Loucy (cell line): ENCODE results near the gene SNAP91.

Experiments
- H2AFZ ChIP-seq: fragments of 200-600 bp; sonication (generic); 2 replicates; pipeline ENCODE4 v1.6.0; 2016; ENCODE audit warnings: antibody characterized with exemption, mild to moderate bottlenecking, low read length, moderate library complexity
- H3F3A ChIP-seq: fragments of 200-600 bp; 2 replicates; pipeline ENCODE4 v1.6.0; 2016; ENCODE audit warnings: antibody characterized with exemption, low read depth, mild to moderate bottlenecking
- H3K27me3 ChIP-seq: fragments of 200-600 bp; sonication (generic); 2 replicates; pipeline ENCODE4 v1.6.1; 2014; ENCODE audit warnings: low read length, mild to moderate bottlenecking; ENCODE audit not compliant: insufficient read depth, poor library complexity, severe bottlenecking
- H3K36me3 ChIP-seq: fragments of 200-600 bp; sonication (generic); 2 replicates; pipeline ENCODE4 v1.6.1; 2016; ENCODE audit warnings: low read length; ENCODE audit not compliant: insufficient read depth
- H3K4me1 ChIP-seq: fragments of 200-600 bp; sonication (generic); 2 replicates; pipeline ENCODE4 v1.5.1; 2014; ENCODE audit warnings: low read length, mild to moderate bottlenecking; ENCODE audit not compliant: insufficient read depth, poor library complexity, severe bottlenecking
- H3K4me2 ChIP-seq: fragments of 200-600 bp; sonication (generic); 2 replicates; pipeline ENCODE4 v1.6.0; 2014; ENCODE audit warnings: antibody characterized with exemption, low read length, low read depth, mild to moderate bottlenecking; ENCODE audit not compliant: poor library complexity, severe bottlenecking
- H3K4me3 ChIP-seq: fragments of 200-600 bp; sonication (generic); 2 replicates; pipeline ENCODE4 v1.5.1; 2014; ENCODE audit warnings: low read length, mild to moderate bottlenecking, mixed read lengths; ENCODE audit not compliant: poor library complexity, severe bottlenecking
- H3K79me2 ChIP-seq: fragments of 200-600 bp; sonication (generic); 2 replicates; pipeline ENCODE4 v1.6.1; 2014; ENCODE audit warnings: low read length; ENCODE audit not compliant: insufficient read depth
- H3K9ac ChIP-seq: fragments of 200-600 bp; sonication (generic); 2 replicates; pipeline ENCODE4 v1.6.0; 2014; ENCODE audit warnings: mild to moderate bottlenecking, low read depth, low read length, moderate library complexity; ENCODE audit not compliant: poor library complexity, severe bottlenecking
- H3K9me2 ChIP-seq: fragments of 200-600 bp; sonication (generic); replicated peaks from 2 replicates; pipeline ENCODE4 v1.6.1; 2016; ENCODE audit warnings: low read depth, low read length, mixed read lengths
- H3K9me3 ChIP-seq: fragments of 200-600 bp; sonication (generic); 2 replicates; pipeline ENCODE4 v1.6.1; 2014; ENCODE audit warnings: mild to moderate bottlenecking, antibody characterized with exemption, low read length, low read depth; ENCODE audit not compliant: insufficient read depth
- H4K20me1 ChIP-seq: fragments of 200-600 bp; sonication (generic); 2 replicates; pipeline ENCODE4 v1.6.0; 2014; ENCODE audit warnings: antibody characterized with exemption, low read length, mild to moderate bottlenecking; ENCODE audit not compliant: insufficient read depth, poor library complexity, severe bottlenecking
- EZH2phosphoT487 ChIP-seq: fragments of 200-600 bp; IDR thresholded peaks from 2 replicates; pipeline ENCODE4 v1.6.1; 2018; ENCODE audit warnings: antibody characterized with exemption, mild to moderate bottlenecking, moderate library complexity, borderline replicate concordance
- TF ChIP-seq, protein P1 (sequence below): fragments of 200-600 bp; sonication (generic); conservative IDR thresholded peaks from 2 replicates; pipeline ENCODE4 v1.5.1; 2014; ENCODE audit warnings: mild to moderate bottlenecking, antibody characterized with exemption, low read length

SNAP91 gene

GRCh38 chr6:83717809-83718208, 8.9 kb upstream of the SNAP91 start:
- TF ChIP-seq, protein P1, sequence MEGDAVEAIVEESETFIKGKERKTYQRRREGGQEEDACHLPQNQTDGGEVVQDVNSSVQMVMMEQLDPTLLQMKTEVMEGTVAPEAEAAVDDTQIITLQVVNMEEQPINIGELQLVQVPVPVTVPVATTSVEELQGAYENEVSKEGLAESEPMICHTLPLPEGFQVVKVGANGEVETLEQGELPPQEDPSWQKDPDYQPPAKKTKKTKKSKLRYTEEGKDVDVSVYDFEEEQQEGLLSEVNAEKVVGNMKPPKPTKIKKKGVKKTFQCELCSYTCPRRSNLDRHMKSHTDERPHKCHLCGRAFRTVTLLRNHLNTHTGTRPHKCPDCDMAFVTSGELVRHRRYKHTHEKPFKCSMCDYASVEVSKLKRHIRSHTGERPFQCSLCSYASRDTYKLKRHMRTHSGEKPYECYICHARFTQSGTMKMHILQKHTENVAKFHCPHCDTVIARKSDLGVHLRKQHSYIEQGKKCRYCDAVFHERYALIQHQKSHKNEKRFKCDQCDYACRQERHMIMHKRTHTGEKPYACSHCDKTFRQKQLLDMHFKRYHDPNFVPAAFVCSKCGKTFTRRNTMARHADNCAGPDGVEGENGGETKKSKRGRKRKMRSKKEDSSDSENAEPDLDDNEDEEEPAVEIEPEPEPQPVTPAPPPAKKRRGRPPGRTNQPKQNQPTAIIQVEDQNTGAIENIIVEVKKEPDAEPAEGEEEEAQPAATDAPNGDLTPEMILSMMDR: no peak
- no peak for TF ChIP-seq EZH2phosphoT487

GRCh38 chr6:83711958-83712357, 3.1 kb upstream of the SNAP91 start:
- H3F3A ChIP-seq: no peaks in the 10 kb centered on the region
- no peaks in the 10 kb centered on the region for H4K20me1 ChIP-seq
- H3K9ac ChIP-seq: no peak overlapping the region
- TF ChIP-seq, protein P1: no peak
- TF ChIP-seq EZH2phosphoT487: no peak
- H3K9me2 ChIP-seq: no peaks in the 10 kb centered on the region
- no peak overlapping the region for H3K4me3 ChIP-seq
- H3K4me1 ChIP-seq: no peaks in the 10 kb centered on the region
- H3K36me3 ChIP-seq: no peaks in the 10 kb centered on the region
- no peaks in the 10 kb centered on the region for H3K9me3 ChIP-seq
- no peaks in the 10 kb centered on the region for H3K79me2 ChIP-seq
- H3K27me3 ChIP-seq: no peaks in the 10 kb centered on the region
- H2AFZ ChIP-seq: no peak overlapping the region
- no peak overlapping the region for H3K4me2 ChIP-seq

More at GRCh38 chr6:83717809-83718208, 8.9 kb upstream of the SNAP91 start:
- no peak overlapping the region for H3K9ac ChIP-seq
- no peaks in the 10 kb centered on the region for H3K9me2 ChIP-seq
- no peaks in the 10 kb centered on the region for H3K79me2 ChIP-seq
- no peaks in the 10 kb centered on the region for H3K36me3 ChIP-seq
- H4K20me1 ChIP-seq: no peaks in the 10 kb centered on the region
- no peak overlapping the region for H2AFZ ChIP-seq
- peaks cover 4% of the 10 kb centered on the region; the same call in 1 of the 2 replicates for H3F3A ChIP-seq
- no peak overlapping the region for H3K4me2 ChIP-seq
- H3K27me3 ChIP-seq: no peaks in the 10 kb centered on the region
- H3K4me1 ChIP-seq: no peaks in the 10 kb centered on the region
- no peaks in the 10 kb centered on the region for H3K9me3 ChIP-seq
- no peak overlapping the region for H3K4me3 ChIP-seq

DNA sequence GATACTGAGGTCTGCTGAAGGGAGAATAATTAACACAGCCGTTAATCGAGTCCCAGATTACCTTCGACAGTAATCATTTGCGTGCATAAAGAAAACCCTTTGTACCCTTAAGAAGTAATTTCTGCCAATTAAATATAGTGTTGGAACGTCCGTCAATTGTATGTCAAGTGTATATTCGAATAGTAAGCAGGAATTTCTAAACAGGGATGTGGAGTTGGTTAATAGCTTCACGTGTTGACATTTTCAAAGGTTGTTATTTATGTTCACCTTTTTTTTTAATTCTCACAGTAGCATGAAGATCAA, 798 bp upstream of the SNAP91 start:
- H3K79me2 ChIP-seq: no peaks in the 10 kb centered on the region
- no peak for TF ChIP-seq EZH2phosphoT487
- TF ChIP-seq, protein P1: no peak
- H3K4me1 ChIP-seq: no peaks in the 10 kb centered on the region
- no peaks in the 10 kb centered on the region for H3K36me3 ChIP-seq
- no peak overlapping the region for H2AFZ ChIP-seq
- H3K4me2 ChIP-seq: no peak overlapping the region
- H3K4me3 ChIP-seq: no peak overlapping the region
- no peak overlapping the region for H3K9ac ChIP-seq
- no peaks in the 10 kb centered on the region for H3F3A ChIP-seq
- H3K9me2 ChIP-seq: no peaks in the 10 kb centered on the region
- H3K9me3 ChIP-seq: no peaks in the 10 kb centered on the region
- no peaks in the 10 kb centered on the region for H4K20me1 ChIP-seq
- H3K27me3 ChIP-seq: no peaks in the 10 kb centered on the region
